GM20000 (cell line): ENCODE results near the gene FUT1.
A peak's percentile ranks its signal among the peaks of the same experiment; 100 is the strongest.

ENCODE experiments used
- DNase-seq: peaks from one replicate; pipeline ENCODE4 v3.0.0; 2012; ENCODE audit warnings: low spot score
- TF ChIP-seq, protein P1 (sequence below): IDR thresholded peaks from 2 replicates; pipeline ENCODE4 v1.5.1; 2012; ENCODE audit warnings: mild to moderate bottlenecking, control low read depth; ENCODE audit errors: extremely low read depth, missing control alignments

FUT1 gene

DNA sequence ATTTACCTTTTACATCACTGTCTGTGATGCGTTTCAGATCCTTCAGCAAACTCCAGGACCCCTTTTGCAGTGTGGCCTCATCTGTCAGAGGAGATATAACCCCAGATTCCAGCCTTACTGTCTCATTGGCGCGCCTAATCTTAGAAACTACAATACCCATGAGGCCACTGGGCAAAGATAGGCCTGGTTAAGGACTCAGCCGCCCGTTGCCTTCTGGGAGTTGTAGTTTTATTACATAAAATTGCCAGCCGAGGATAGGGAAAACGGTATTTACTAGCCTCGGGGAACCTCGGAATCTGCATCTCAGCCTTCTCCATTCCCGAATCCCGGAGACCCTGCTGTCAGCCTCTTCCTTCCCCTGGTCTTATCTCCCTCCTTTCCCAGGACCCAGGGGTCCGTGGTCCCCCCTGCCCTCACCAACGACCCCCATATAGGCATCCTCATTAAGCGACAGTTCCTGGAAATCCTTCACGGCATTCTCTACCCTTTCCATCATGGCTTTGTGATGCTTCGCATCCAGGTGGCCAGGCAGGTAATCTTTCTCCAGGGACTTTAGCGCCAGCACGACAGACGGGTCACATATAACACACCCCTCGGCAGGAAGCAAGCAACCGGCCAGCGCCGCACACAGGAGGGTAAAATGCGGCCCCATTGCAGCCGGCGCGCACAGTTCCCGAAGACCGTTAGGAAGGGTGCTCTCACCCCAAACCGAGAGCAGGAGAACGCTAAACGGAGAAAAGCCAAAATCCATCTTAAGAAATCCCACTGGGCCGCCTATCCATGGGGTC is 7.0 kb downstream of the FUT1 start:
- DNase-seq, result peak; percentile 79
- TF ChIP-seq, protein P1, sequence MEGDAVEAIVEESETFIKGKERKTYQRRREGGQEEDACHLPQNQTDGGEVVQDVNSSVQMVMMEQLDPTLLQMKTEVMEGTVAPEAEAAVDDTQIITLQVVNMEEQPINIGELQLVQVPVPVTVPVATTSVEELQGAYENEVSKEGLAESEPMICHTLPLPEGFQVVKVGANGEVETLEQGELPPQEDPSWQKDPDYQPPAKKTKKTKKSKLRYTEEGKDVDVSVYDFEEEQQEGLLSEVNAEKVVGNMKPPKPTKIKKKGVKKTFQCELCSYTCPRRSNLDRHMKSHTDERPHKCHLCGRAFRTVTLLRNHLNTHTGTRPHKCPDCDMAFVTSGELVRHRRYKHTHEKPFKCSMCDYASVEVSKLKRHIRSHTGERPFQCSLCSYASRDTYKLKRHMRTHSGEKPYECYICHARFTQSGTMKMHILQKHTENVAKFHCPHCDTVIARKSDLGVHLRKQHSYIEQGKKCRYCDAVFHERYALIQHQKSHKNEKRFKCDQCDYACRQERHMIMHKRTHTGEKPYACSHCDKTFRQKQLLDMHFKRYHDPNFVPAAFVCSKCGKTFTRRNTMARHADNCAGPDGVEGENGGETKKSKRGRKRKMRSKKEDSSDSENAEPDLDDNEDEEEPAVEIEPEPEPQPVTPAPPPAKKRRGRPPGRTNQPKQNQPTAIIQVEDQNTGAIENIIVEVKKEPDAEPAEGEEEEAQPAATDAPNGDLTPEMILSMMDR, result no peak

DNA sequence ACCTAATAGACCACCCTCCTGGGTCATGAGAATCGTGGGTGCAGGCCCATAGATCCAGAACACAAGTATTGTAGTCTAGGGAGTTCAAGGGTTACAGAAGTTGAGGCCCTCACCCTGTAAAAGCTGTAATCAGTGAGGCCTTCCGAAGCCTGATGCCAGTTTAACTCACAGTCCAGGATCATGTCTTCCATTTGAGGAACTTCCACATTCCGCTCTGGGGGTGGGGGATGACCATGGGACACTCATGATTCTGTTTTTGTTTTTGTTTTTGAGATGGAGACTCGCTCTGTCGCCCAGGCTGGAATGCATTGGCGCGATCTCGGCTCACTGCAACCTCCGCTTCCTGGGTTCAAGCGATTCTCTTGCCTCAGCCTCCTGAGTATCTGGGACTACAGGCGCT is 10.3 kb downstream of the FUT1 start:
- TF ChIP-seq, protein P1, result no peak
- DNase-seq, result no peak

DNA sequence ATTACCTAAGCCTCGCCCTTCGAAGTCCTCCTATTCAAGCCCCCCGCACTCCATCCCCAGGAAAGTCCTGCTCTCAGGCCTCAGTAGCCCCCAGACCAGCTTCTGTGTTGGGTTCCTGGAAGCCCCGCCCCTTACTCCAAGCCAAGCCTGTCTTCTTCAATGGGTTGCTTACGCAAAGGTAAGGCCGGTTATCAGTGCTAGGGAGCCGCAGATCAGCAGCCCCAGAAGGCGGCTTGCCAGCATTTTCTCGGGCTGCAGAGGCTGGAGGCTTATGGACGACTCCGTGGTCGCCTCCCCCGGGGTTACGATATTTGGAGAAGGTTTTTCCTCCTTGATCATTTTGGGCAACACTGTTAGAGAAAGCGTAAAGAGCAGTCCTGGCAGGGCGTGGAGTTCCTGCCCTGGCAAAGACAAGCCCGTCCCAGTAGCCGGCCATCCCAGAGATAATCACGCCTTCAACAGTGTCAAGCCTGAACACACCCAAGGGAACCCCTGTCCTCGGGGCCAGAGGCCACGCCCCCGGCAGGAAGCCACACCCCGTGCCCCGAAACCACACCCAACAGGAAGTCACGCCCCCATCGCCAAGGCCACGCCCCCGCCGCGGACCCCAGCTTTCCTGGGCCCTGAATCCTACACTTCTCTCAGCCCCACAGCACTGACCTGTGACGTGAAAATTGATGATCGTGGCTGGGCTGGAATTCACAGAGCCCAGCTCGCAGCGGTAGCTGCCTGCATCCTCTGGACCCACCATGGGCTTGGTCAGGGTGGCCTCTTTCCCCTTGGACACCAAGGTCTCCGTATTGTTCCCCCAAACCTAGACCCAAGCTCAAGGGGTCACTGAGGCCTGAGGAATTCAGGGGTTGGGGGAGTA is 11.1 kb downstream of the FUT1 start:
- TF ChIP-seq, protein P1, result no peak
- DNase-seq, result peak; percentile 69

DNA sequence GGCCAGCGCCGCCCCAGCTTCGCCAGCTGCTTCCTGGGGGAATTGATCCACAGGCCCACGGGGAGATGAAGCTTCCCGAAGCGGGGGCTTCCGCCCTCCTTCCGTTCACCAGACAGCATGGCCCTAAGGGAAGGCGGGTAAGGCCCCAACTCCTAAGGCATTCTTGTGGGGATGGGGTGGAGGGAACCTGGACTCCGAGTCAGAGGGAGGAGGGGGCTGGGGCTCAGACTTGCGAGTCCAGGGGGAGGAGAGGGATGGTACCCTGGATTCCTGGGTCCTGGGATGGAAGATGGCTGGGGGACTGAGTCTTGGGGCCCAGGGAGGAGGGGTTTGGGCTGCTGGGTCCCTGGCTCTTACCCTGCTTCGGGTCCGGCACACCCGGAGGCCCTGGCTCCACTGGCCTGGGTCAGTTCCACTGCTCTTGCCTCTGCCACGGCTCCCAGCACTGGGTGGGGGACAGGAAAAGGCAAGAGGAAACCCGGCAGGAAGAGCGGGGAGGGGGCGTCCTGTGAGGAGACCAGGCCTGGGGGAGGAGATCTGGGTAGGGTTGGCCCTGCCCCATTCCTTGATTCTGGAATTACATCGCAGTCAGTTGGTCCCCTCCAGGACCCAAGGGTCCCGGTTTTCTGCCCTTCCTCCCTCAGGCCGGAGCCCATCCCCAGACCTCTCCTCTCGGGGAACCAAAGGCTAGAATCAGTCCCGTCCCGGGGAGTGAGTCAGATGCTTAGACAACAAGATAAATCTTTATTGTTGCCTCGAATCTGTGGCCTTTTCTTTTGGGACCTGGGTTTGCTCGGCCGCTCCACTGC is 12.1 kb downstream of the FUT1 start, which contains the start of gene RASIP1:
RASIP1 (minus strand) TSS at position 447 of the 809 bp plus-strand sequence; CDS start at position 119, 328 bp downstream.
- DNase-seq, result no peak
- TF ChIP-seq, protein P1, result no peak

DNA sequence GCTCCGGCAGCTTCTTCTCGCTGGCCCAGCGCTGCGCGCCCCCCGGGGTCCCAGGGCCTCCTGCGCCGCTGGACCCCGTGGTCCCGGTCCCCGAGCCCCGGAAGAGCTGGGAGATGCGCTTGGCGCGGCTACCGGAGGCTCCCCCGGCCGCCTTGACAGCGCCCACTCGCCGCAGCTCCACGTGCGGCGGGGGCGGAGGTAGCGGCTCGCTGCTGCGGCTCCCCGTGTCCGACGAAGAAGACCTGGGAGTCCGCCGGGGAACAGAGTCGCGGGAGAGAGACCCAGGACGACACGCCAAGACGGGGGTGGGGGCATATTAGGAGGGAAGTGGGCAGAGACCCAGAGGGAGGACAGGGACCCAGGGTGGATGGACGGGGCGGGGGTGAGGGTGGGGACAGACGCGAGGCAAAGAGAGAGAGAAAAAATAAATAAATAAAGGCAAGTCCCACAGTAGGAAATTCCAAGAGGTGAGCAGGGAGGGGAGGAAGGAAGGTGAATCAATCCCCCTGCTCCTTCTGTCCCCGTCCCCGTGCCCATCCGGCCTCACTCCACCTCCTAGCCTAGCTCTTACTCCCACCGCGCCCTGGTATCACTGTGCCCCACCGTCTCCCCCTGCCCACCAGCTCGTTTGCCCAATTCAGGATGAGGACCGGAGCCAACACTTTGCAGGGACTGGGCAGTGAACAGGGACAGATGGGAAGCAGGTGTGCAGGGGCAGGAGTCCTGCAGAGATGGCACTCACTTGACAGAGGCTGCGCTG is 12.9 kb downstream of the FUT1 start:
- no peak for DNase-seq
- TF ChIP-seq, protein P1, result no peak

DNA sequence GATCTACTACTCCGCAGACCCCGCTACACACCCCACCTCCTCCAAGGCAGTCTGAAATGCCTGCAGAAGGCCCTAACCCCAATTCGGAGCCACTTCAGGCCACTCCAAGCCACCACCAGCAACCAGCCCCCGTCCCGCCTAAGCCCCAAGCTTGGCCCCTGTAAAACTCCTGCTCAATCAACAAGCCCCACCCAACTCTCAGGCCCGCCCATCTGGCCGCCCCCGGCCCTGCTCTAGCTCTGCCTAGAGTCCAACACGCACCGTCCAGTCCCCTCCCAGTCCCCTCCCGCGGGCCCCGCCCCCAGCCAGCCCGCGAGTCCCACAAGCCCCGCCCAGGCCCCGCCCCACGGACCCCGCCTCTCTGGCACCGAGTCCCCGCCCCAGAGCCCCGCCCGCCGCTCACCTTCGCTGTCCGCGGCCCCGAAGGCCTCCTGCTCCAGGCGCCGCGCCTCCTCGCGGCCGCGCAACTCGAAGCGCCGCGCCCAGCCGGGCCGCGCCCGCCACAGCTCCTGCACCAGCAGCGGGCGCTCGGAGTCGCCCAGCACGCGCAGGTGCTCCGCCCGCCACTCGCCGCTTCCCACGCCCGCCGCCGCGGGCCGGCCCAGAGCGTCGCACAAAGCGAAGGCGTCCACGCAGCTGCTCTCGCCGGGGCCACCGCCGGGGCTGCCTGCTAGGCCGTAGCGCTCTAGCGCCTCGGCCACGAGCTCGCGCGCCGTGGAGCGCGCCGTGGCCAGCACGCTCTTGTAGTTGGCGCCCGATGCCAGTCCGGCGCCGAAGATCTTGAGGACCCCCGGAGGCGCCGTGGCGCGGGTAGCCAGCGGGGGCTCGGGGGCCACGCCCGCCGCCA is 13.7 kb downstream of the FUT1 start:
- DNase-seq, result peak; percentile 100
- TF ChIP-seq, protein P1, result peak; percentile 61
